HEK293 (cell line): ENCODE results near the gene SCGB1C1.

ENCODE experiments used
- CTCF ChIA-PET: fragments of 350-600 bp; formaldehyde crosslinking; extraction: SDS; loops from one replicate; lab custom pipeline; 2021; ENCODE audit warnings: antibody characterized with exemption; lab: Yijun Ruan, JAX
- POLR2A ChIA-PET: fragments of 300-600 bp; formaldehyde crosslinking; extraction: SDS; loops from one replicate; lab custom pipeline; 2020; ENCODE audit warnings: antibody characterized with exemption, inconsistent platforms; lab: Yijun Ruan, JAX
- H3K27ac ChIP-seq: fragments of 200-500 bp; sonication (Bioruptor generic); 2 replicates; pipeline ENCODE4 v1.5.1; 2014; ENCODE audit warnings: low read depth, low read length, control low read depth, inconsistent platforms; ENCODE audit errors: extremely low read depth
- H3K36me3 ChIP-seq, 2 experiments: fragments of 200-500 bp in 1 of 2; sonication (Bioruptor generic) in 1 of 2; 1 replicate in 1 of 2; 2 replicates in 1 of 2; pipeline ENCODE4 v1.5.1; 2014 to 2017; ENCODE audit warnings: inconsistent platforms in 2 of 2, low read length in 2 of 2; ENCODE audit not compliant: control insufficient read depth in 2 of 2, insufficient read depth in 1 of 2
- H3K4me1 ChIP-seq: fragments of 200-500 bp; sonication (Bioruptor generic); 2 replicates; pipeline ENCODE4 v1.5.1; 2014; ENCODE audit warnings: mild to moderate bottlenecking, low read length, inconsistent platforms; ENCODE audit not compliant: control insufficient read depth, insufficient read depth
- H3K4me3 ChIP-seq: 2 replicates; pipeline ENCODE4 v1.5.1; 2011; ENCODE audit warnings: low read depth, mild to moderate bottlenecking, control low read depth, low read length, moderate library complexity
- H3K9me3 ChIP-seq: fragments of 200-500 bp; sonication (Bioruptor generic); 2 replicates; pipeline ENCODE4 v1.5.1; 2014; ENCODE audit warnings: low read depth, low read length, inconsistent platforms; ENCODE audit not compliant: control insufficient read depth, insufficient read depth
- GFI1B ChIP-seq: fragments of 450-650 bp; formaldehyde crosslinking; IDR thresholded peaks from 2 replicates; pipeline ENCODE4 v1.5.1; 2016; ENCODE audit warnings: missing biosample characterization, missing genetic modification characterization
- HOXD13 ChIP-seq: sonication (generic); formaldehyde crosslinking; IDR thresholded peaks from 2 replicates; pipeline ENCODE4 v1.8.0; 2022; ENCODE audit warnings: missing genetic modification reagents, borderline replicate concordance
- KLF8 ChIP-seq: fragments of 450-650 bp; formaldehyde crosslinking; IDR thresholded peaks from 2 replicates; pipeline ENCODE4 v1.5.1; 2016; ENCODE audit warnings: missing biosample characterization, missing genetic modification characterization
- SCRT1 ChIP-seq: fragments of 450-650 bp; formaldehyde crosslinking; IDR thresholded peaks from 2 replicates; pipeline ENCODE4 v1.5.1; 2016; ENCODE audit warnings: missing biosample characterization, missing genetic modification characterization, borderline replicate concordance
- SCRT2 ChIP-seq: fragments of 450-650 bp; formaldehyde crosslinking; IDR thresholded peaks from 2 replicates; pipeline ENCODE4 v1.5.1; 2016; ENCODE audit warnings: missing biosample characterization, missing genetic modification characterization
- ZBTB1 ChIP-seq: fragments of 450-650 bp; formaldehyde crosslinking; IDR thresholded peaks from 2 replicates; pipeline ENCODE4 v1.5.1; 2016; ENCODE audit warnings: missing biosample characterization, missing genetic modification characterization
- ZBTB7A ChIP-seq: fragments of 450-650 bp; formaldehyde crosslinking; IDR thresholded peaks from 2 replicates; pipeline ENCODE4 v1.5.1; 2016; ENCODE audit warnings: low read depth, missing biosample characterization, missing genetic modification characterization
- ZFP37 ChIP-seq: fragments of 450-650 bp; formaldehyde crosslinking; IDR thresholded peaks from 2 replicates; pipeline ENCODE4 v1.5.1; 2016; ENCODE audit warnings: missing biosample characterization, missing genetic modification characterization
- ZNF121 ChIP-seq: fragments of 450-650 bp; formaldehyde crosslinking; IDR thresholded peaks from 2 replicates; pipeline ENCODE4 v1.5.1; 2016; ENCODE audit warnings: missing biosample characterization, missing genetic modification characterization
- ZNF169 ChIP-seq: fragments of 450-650 bp; formaldehyde crosslinking; IDR thresholded peaks from 2 replicates; pipeline ENCODE4 v1.5.1; 2016; ENCODE audit warnings: missing biosample characterization, missing genetic modification characterization
- ZNF266 ChIP-seq: fragments of 450-650 bp; formaldehyde crosslinking; IDR thresholded peaks from 2 replicates; pipeline ENCODE4 v1.5.1; 2016; ENCODE audit warnings: missing biosample characterization, missing genetic modification characterization, low read depth
- ZNF335 ChIP-seq: fragments of 450-650 bp; formaldehyde crosslinking; conservative IDR thresholded peaks from 2 replicates; pipeline ENCODE4 v1.5.1; 2016; ENCODE audit warnings: missing biosample characterization, missing genetic modification characterization
- ZNF544 ChIP-seq: fragments of 450-650 bp; formaldehyde crosslinking; IDR thresholded peaks from 2 replicates; pipeline ENCODE4 v1.5.0; 2017; ENCODE audit warnings: missing biosample characterization, missing genetic modification characterization
- ZNF626 ChIP-seq: fragments of 450-650 bp; sonication (Bioruptor Pico); formaldehyde crosslinking; IDR thresholded peaks from 2 replicates; pipeline ENCODE4 v1.5.1; 2018; ENCODE audit warnings: missing biosample characterization, missing genetic modification characterization, inconsistent platforms
- ZNF658 ChIP-seq: fragments of 450-650 bp; formaldehyde crosslinking; IDR thresholded peaks from 2 replicates; pipeline ENCODE4; 2016; ENCODE audit warnings: missing biosample characterization, missing genetic modification characterization
- ZNF664 ChIP-seq: fragments of 450-650 bp; formaldehyde crosslinking; IDR thresholded peaks from 2 replicates; pipeline ENCODE4 v1.5.1; 2016; ENCODE audit warnings: missing biosample characterization, missing genetic modification characterization
- ZNF677 ChIP-seq: fragments of 450-650 bp; IDR thresholded peaks from 2 replicates; pipeline ENCODE4 v1.5.0; 2018; ENCODE audit warnings: missing biosample characterization, mild to moderate bottlenecking, missing genetic modification characterization, moderate library complexity
- ZSCAN16 ChIP-seq: fragments of 450-650 bp; formaldehyde crosslinking; IDR thresholded peaks from 2 replicates; pipeline ENCODE4 v1.5.1; 2016; ENCODE audit warnings: missing biosample characterization, missing genetic modification characterization
- ZXDB ChIP-seq: fragments of 450-650 bp; formaldehyde crosslinking; IDR thresholded peaks from 2 replicates; pipeline ENCODE4 v1.5.1; 2016; ENCODE audit warnings: missing biosample characterization, missing genetic modification characterization
- TF ChIP-seq, protein P1 (sequence below): fragments of 450-650 bp; formaldehyde crosslinking; IDR thresholded peaks from 2 replicates; pipeline ENCODE4 v1.5.1; 2016; ENCODE audit warnings: missing biosample characterization, missing genetic modification characterization
- TF ChIP-seq, protein P2 (sequence below): fragments of 450-650 bp; formaldehyde crosslinking; IDR thresholded peaks from 2 replicates; pipeline ENCODE4 v1.5.1; 2017; ENCODE audit warnings: missing biosample characterization, missing genetic modification characterization

The SCGB1C1 gene

DNA sequence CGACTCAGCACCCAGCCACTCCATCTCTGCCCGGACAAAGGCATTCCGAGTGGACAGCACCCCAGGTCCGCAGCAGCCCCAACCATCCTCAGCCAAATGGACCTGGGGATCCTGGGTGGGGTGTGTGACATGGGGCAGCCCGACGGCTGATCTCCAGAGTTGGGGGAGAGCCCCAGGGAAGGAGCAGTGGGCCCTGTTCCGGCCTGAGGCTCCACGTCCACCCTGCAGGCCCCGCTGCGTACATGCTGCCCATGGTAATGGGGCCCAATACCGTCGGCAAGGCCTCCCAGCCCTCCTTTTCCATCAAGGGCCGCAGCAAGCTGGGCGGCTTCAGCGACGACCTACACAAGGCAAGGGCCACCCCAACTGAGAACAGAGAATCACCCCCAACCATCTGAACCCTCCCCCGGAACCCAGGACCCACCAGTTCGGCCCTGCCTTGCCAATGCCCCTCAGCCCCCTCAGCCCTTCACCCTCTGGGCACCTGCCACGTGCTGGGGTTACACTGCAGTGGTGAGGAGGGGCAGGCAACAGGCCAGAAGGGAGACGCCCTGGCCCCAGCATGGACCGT lies 5.4 kb downstream of the SCGB1C1 start:
- no peaks in the 10 kb centered on the region for H3K9me3 ChIP-seq
- no peak for TF ChIP-seq GFI1B (tag by site-specific recombination)
- H3K4me1 ChIP-seq = no peaks in the 10 kb centered on the region
- H3K4me3 ChIP-seq = no peak overlapping the region
- H3K36me3 ChIP-seq = peaks cover 0 to 5% of the 10 kb centered on the region in 2 experiments; a peak in 1 of 3 replicates
- ChIA-PET POLR2A (no interaction called here), CTCF (interaction anchor here (0.6 to 1.0 kb wide), 2 partner anchors 250 to 253 kb away, joined by 3 read pairs; no protein-coding TSS in a partner anchor)
- H3K27ac ChIP-seq = no peak overlapping the region

DNA sequence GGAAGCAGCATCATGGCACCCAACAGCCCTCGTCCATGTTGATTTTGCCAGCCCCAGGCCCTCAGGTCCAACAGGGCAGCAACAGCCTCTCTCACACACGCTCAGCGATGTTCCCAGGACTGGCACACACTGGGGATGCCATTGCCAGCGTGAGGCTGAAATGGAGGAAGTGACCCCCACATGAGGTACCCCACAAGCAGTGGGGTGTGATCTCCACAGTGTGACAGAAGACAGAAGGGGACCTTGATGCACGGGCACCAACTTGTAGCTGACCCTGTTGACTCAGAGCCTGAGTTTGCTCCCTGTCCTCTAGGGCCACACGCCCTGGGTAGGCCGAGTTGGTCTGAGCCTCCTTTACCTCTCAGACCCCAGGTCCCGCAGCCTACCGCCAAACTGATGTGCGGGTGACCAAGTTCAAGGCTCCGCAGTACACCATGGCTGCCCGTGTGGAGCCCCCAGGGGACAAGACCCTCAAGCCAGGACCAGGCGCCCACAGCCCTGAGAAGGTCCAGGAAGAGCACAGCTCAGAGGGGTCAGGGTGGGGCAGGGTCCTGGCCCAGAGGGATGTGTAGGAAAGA lies 6.2 kb downstream of the SCGB1C1 start:
- H3K9me3 ChIP-seq = no peaks in the 10 kb centered on the region
- H3K27ac ChIP-seq = no peak overlapping the region
- no peak overlapping the region for H3K4me3 ChIP-seq
- peaks cover 0 to 13% of the 10 kb centered on the region in 2 experiments; a peak in 1 of 3 replicates for H3K36me3 ChIP-seq
- H3K4me1 ChIP-seq = no peaks in the 10 kb centered on the region
- CTCF ChIA-PET = interaction anchor here (1.0 kb wide), 1 partner anchor 249 kb away, joined by 3 read pairs; no protein-coding TSS in a partner anchor
- TF ChIP-seq SCRT1 = 0 out of 2 replicates have a peak, but pooled peaks have one; percentile 16
- no peak for TF ChIP-seq ZNF121
- TF ChIP-seq SCRT2 (tag by site-specific recombination) = peak; percentile 36; the same call in 1 of the 2 replicates
- TF ChIP-seq, all 188 proteins: peak for 2
- POLR2A ChIA-PET = no interaction called here

DNA sequence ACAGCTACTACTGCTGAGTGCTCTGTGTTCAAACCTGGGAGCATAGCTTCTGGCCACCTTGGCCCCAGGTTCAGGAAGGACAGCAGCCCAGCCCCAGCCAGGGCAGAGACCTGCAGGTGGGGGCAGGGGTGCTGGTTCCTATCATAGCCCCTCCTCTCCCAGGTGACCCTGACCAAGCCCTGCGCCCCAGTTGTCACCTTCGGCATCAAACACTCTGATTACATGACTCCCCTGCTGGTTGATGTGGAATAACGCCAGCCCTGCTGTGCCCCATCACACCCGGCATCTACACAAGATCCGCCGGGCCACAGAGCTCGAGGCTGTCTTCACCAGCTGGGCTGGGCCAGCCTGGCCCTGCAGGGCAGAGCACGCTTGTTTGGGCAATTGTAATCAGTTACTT lies 6.9 kb downstream of the SCGB1C1 start:
- CTCF ChIA-PET = interaction anchor here (0.7 kb wide), 1 partner anchor 12 kb away, joined by 3 read pairs; no protein-coding TSS in a partner anchor
- no peaks in the 10 kb centered on the region for H3K9me3 ChIP-seq
- TF ChIP-seq ZFP37 (tag by site-specific recombination) = no peak
- TF ChIP-seq ZXDB (tag by site-specific recombination) = no peak
- TF ChIP-seq ZNF677 (tag by site-specific recombination) = no peak
- TF ChIP-seq, protein P1, sequence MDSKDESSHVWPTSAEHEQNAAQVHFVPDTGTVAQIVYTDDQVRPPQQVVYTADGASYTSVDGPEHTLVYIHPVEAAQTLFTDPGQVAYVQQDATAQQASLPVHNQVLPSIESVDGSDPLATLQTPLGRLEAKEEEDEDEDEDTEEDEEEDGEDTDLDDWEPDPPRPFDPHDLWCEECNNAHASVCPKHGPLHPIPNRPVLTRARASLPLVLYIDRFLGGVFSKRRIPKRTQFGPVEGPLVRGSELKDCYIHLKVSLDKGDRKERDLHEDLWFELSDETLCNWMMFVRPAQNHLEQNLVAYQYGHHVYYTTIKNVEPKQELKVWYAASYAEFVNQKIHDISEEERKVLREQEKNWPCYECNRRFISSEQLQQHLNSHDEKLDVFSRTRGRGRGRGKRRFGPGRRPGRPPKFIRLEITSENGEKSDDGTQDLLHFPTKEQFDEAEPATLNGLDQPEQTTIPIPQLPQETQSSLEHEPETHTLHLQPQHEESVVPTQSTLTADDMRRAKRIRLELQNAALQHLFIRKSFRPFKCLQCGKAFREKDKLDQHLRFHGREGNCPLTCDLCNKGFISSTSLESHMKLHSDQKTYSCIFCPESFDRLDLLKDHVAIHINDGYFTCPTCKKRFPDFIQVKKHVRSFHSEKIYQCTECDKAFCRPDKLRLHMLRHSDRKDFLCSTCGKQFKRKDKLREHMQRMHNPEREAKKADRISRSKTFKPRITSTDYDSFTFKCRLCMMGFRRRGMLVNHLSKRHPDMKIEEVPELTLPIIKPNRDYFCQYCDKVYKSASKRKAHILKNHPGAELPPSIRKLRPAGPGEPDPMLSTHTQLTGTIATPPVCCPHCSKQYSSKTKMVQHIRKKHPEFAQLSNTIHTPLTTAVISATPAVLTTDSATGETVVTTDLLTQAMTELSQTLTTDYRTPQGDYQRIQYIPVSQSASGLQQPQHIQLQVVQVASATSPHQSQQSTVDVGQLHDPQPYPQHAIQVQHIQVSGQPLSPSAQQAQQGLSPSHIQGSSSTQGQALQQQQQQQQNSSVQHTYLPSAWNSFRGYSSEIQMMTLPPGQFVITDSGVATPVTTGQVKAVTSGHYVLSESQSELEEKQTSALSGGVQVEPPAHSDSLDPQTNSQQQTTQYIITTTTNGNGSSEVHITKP (tag by site-specific recombination) = no peak
- no peak for TF ChIP-seq ZBTB1
- TF ChIP-seq ZBTB7A (tag by site-specific recombination) = no peak
- TF ChIP-seq, protein P2, sequence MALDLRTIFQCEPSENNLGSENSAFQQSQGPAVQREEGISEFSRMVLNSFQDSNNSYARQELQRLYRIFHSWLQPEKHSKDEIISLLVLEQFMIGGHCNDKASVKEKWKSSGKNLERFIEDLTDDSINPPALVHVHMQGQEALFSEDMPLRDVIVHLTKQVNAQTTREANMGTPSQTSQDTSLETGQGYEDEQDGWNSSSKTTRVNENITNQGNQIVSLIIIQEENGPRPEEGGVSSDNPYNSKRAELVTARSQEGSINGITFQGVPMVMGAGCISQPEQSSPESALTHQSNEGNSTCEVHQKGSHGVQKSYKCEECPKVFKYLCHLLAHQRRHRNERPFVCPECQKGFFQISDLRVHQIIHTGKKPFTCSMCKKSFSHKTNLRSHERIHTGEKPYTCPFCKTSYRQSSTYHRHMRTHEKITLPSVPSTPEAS (tag by site-specific recombination) = no peak
- no peak for TF ChIP-seq ZSCAN16 (tag by site-specific recombination)
- TF ChIP-seq ZNF626 (tag by site-specific recombination) = no peak
- no peak for TF ChIP-seq ZNF658
- no peak for TF ChIP-seq ZNF169 (tag by site-specific recombination)
- TF ChIP-seq ZNF266 = no peak
- TF ChIP-seq ZNF544 = no peak
- no peak for TF ChIP-seq KLF8 (tag by site-specific recombination)
- no peak for TF ChIP-seq HOXD13 (CRISPR knock-in tag)
- no peak for TF ChIP-seq ZNF664 (tag by site-specific recombination)
- no peak for TF ChIP-seq ZNF335 (tag by site-specific recombination)
- H3K4me3 ChIP-seq = no peak overlapping the region
- H3K36me3 ChIP-seq = peaks cover 0 to 19% of the 10 kb centered on the region in 2 experiments; a peak in 1 of 3 replicates
- no peak overlapping the region for H3K27ac ChIP-seq
- no peaks in the 10 kb centered on the region for H3K4me1 ChIP-seq
- POLR2A ChIA-PET = no interaction called here
